GM19043 (cell line): Measurements from ENCODE around the gene DOCK4.

ENCODE experiments used
- ATAC-seq: cut with Tn5 transposase; IDR thresholded peaks from one replicate; pipeline ENCODE4 v1.9.1; 2021; ENCODE audit warnings: low read depth; ENCODE audit not compliant: unreplicated experiment

The DOCK4 gene

DNA sequence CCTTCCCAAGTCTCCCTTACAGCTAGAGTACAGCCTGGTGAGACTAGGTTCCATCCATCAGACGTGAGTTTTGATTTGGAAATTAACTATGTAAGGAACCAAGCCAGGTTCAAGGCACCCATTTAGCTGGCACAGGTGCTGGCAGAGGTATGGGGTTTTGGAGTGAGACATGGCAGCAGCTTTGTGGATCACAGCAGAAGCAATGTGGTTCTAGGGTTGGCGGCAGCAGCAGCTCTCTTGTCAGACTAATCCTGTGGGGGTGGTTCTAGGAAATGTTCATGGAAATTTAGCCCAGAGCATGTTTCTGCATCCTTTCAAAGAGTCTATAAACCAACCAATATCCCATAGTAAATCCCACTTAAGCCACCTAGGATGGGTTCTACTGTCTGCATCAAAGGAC lies 142.2 kb downstream of the DOCK4 start:
- no peak for ATAC-seq

DNA sequence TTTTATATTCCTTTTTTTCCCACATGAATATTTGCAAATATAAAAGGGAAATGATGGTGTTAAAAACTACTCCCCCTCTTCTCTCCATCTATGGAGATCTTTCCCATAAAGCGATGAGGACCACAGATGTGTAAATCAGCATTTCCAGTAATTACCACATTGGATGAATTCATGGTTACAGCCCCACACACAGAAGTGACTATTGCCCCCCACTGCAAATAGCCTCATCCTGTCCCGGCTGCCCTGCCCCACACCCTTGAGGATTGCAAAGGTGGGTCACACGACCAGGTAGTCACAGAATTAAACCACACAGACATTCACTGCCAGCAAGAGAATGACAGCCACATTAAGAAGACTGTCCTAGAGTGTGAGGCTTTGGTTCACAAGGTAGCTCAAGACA lies 145.1 kb downstream of the DOCK4 start:
- ATAC-seq = no peak

- no peak for ATAC-seq
Measured at GRCh38 chr7:112060625-112061024, 145.6 kb downstream of the DOCK4 start.

GRCh38 chr7:112059675-112060074 lies 146.5 kb downstream of the DOCK4 start:
- ATAC-seq = no peak

GRCh38 chr7:112058686-112059085 lies 147.5 kb downstream of the DOCK4 start:
- no peak for ATAC-seq

GRCh38 chr7:112056409-112056808 lies 149.8 kb downstream of the DOCK4 start:
- no peak for ATAC-seq

DNA sequence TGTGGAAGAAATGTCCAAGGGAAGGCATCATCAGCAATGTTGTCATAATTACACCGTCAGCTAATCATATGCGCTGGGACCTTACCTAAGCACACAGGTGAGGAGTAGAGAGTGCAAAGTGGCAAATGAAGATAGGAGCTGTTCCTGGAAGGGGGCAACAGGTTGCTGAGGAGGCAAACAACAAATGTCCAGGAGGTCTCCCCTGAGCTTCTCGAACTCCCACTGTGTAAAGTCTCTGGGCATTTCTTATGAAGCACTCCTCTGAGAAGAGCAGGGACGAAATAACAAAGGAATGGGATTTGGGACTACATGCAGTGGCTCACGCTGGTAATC lies 152.5 kb downstream of the DOCK4 start:
- no peak for ATAC-seq

- no peak for ATAC-seq
Measured at GRCh38 chr7:112052993-112053736, 153.0 kb downstream of the DOCK4 start.

- ATAC-seq = no peak
Measured at GRCh38 chr7:112052498-112052897, 153.7 kb downstream of the DOCK4 start.

GRCh38 chr7:112050250-112050881 lies 155.8 kb downstream of the DOCK4 start:
- no peak for ATAC-seq

DNA sequence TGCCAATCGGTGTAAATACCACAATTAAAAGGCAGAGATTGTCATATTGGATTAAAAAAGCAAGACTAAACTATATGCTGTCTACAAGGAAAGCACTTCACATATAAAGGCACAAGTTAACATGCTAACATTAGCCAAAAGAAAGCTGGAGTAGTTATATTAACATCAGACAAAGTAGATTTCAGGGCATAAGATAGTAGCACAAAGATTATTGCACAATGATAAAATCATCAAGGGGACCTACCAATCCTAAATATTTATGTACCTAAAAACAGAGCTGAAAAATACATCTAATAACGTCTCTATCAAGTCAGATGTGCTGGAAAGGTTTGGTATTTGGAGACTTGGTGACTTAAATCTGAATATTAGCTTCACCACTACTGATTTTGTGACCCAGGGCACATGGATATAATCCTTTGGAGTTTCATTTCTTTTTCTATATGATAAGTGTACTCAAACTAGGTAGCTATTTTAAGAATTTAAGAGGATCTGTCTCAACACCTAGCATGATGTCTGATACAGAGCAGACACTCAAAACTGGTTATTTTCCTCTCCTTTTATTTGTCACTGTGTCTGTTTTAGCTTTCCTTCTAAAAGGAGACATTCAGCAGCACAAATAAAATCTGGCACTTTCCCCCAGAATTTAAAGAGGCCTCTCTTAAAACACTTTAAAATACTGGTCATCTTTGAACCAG lies 156.5 kb downstream of the DOCK4 start:
- ATAC-seq = no peak

DNA sequence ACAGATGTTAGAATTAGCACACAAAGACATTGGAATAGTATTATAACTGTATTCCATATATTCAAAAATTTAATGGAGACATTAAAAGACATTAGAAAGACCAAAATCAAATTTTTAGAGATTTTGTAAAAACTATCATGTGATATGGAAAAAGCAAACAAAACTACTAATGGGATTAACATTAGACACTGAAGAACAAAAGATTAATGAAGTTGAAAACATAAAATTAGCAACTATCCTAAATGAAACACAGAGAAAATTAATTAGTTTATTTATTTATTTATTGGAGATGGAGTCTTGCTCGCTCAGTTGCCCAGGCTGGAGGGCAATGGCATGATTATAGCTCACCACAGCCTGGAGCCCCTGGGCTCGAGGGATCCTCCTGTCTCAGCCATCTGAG lies 158.8 kb downstream of the DOCK4 start:
- ATAC-seq = no peak

DNA sequence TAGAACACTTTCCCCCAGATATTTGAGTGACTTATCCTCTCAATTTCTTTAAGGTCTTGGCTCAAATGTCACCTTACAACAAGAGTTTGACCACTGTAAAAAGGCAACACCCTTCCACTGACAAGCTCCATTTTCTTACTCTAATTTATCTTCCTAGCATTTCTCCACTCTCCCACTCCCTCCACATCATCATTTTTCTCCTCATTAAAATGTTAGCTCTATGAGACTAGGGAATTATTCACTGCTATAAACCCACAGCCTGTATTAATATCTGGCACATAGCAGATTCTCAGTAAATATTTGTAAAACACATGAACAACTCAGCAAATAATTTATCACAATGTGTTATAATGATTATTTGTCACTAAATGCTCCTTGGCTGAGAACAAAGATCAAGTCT lies 161.0 kb downstream of the DOCK4 start:
- no peak for ATAC-seq

DNA sequence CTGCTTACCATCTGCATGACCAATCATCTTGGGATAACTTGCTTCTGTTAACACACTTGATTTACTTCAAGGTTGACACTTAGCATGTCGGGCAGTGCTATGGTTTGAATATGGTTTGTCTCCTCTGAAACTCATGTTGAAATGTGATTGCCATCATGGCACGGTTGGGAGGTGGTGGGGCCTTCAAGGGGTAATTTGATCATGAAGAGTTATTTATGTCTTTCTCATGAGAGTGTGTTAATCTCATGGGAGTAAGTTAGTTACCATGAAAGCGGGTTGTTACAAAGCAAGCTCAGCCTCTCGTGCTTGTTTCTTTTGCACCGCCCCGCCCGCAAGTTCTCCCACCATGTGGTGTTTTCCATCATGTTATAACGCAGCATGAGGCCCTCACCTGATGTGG lies 163.6 kb downstream of the DOCK4 start:
- ATAC-seq = no peak

- ATAC-seq = no peak
Measured at GRCh38 chr7:112038353-112038752, 167.8 kb downstream of the DOCK4 start.

GRCh38 chr7:112036071-112036470 lies 170.1 kb downstream of the DOCK4 start:
- ATAC-seq = no peak

- ATAC-seq = no peak
Measured at GRCh38 chr7:112031689-112032088, 174.5 kb downstream of the DOCK4 start.

GRCh38 chr7:112025556-112025955 lies 180.6 kb downstream of the DOCK4 start:
- ATAC-seq = no peak

DNA sequence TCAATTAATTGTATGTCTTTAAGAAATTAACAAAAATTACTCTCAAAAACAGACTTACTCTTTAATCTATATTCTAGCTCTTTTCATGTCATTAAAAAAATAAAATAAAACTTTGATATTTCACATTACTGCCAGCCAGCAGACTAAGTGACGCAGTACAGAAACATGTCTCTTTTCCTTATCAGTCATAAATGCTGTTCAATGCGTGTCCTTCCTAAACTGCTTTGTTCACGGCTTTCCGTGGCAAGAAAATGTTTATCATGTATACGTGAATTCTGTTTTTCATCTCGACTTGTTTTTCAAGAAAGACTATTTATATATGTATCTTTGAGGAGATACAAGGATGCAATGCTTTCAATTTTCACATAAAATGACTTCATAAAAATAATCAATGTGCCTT lies 182.4 kb downstream of the DOCK4 start:
- ATAC-seq = no peak

GRCh38 chr7:112023282-112023681 lies 182.9 kb downstream of the DOCK4 start:
- no peak for ATAC-seq

DNA sequence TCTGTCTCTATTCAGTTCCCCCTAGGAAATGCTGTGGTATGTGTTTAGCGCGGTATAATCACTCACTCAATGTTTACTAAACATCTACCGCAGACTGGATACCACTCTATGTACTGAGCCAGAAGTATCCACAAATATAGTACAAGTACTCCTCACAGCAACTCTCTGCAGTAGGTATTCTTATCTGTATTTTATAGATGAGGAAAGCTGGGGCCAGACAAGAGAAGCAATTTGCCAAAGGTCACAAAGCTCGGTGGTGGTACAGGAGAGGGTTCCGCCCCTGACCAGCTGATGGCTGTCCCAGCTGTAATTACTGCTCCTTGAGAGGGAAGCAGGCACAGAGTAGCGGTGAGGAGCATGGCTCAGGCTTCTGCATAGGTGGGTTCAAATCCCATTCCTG lies 184.1 kb downstream of the DOCK4 start:
- no peak for ATAC-seq
